Uterus (tissue), 2 donors: ENCODE measurements around the gene IL22.

Source experiments
- CTCF ChIP-seq, 4 experiments: fragments of 200-600 bp in 2 of 4; fragments of 450-650 bp in 2 of 4; sonication (generic) in 2 of 4; IDR thresholded peaks; one replicate each; pipeline ENCODE4 v1.5.1; 2016 to 2019; ENCODE audit warnings: antibody characterized with exemption in 4 of 4, mild to moderate bottlenecking in 2 of 4, moderate library complexity in 1 of 4
- POLR2A ChIP-seq, 2 donors: fragments of 450-650 bp; IDR thresholded peaks; one replicate each; pipeline ENCODE4 v1.6.1; 2016; ENCODE audit warnings: antibody characterized with exemption in 2 of 2, mild to moderate bottlenecking in 1 of 2, moderate library complexity in 1 of 2

GRCh38 chr12:68297929-68298328 lies 44.5 kb upstream of the IL22 start:
- TF ChIP-seq POLR2A (IDR thresholded peaks at IDR 0.05) (no peak), CTCF (IDR thresholded peaks at IDR 0.05) (no peak)
